Articular chondrocyte of knee joint (primary cell): ENCODE measurements around the gene OR4S2. TPM values are rescaled to one million over a fixed set of nuclear protein-coding genes. Genes with fewer than 3 reads are reported as not detected.

Source experiments
- total RNA-seq: library from RNA; depleted of rRNA; stranded (reverse); fragments of >200 nt; gene quantifications from 2 replicates; pipeline ENCODE4 v1.2.3, GENCODE V29; 2012

OR4S2 gene
- total RNA-seq = not detected in 2 replicates

DNA sequence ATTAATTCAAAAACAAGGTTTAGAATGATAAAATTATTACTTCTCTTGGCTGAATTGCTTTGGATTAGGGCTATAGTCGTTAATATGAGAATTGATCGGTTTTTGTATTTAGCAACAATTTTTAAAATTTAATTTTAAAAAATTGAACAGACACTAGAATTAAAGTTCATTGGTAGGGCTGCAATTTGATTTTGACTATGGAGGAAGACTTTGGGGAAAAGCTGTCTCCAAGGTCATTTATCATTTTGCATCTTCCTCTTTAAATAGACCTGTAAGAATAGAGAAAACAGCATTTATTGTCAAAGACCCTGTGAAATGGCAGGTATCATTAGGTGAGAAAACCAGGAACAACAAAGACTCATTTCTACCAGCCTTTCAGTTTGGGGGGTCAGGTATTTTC is at the start of gene OR4S2:
Gene OR4S2, plus strand, starts transcription at position 301 of the 400 bp plus-strand sequence. CDS start 2,577 bp downstream, outside the sequence.

DNA sequence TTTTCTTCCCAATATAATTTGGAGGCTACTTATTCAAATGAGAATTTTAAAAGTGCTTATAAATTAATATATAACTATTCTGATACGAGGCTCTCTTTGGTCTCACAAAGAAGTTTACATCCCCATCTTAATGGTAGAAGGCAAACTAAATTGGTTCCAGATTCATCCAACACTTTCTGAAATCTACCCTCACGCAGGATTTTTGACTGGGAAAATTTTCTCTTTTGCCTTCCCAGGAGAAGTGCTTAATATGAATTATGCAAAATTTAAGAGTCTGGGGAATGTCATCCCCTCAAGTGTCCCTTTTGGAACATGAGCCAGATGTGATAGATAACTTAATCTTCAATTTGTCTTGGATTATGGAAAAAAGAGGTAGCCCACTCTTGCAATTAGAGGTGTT is 40.6 kb upstream of the OR4S2 start, which contains the start of gene OR4C11:
Gene OR4C11, minus strand, starts transcription at position 101 of the 400 bp plus-strand sequence. CDS start 3,272 bp downstream, outside the sequence.

GRCh38 chr11:55634813-55635212 is 13.3 kb upstream of the OR4S2 start, which contains the start of gene OR4P4:
OR4P4 (plus strand) TSS chr11:55635113.

GRCh38 chr11:55661901-55662300 is 13.8 kb downstream of the OR4S2 start, which contains the start of gene OR4C6:
OR4C6 (plus strand) TSS chr11:55662201; CDS start chr11:55665167, 2,966 bp downstream.

Other genes starting within 250 kb of the OR4S2 start
- gene OR4C15, start 93.9 kb upstream of the OR4S2 start, total RNA-seq = not detected in 2 replicates
- not detected in 2 replicates for gene OR4C16, start 76.2 kb upstream of the OR4S2 start, total RNA-seq
- gene OR4C11, start 40.7 kb upstream of the OR4S2 start, total RNA-seq = not detected in 2 replicates
- gene OR4P4, start 13.2 kb upstream of the OR4S2 start, total RNA-seq = not detected in 2 replicates
- not detected in 2 replicates for gene OR4C6, start 13.9 kb downstream of the OR4S2 start, total RNA-seq
- not detected in 2 replicates for gene OR5D13, start 125.1 kb downstream of the OR4S2 start, total RNA-seq
- not detected in 2 replicates for gene OR5D14, start 147.2 kb downstream of the OR4S2 start, total RNA-seq
- gene OR5L1, start 163.0 kb downstream of the OR4S2 start, total RNA-seq = not detected in 2 replicates
- gene OR5D18, start 171.3 kb downstream of the OR4S2 start, total RNA-seq = not detected in 2 replicates
- gene OR5L2, start 178.9 kb downstream of the OR4S2 start, total RNA-seq = not detected in 2 replicates
- not detected in 2 replicates for gene OR5D16, start 190.4 kb downstream of the OR4S2 start, total RNA-seq
- not detected in 2 replicates for gene TRIM51, start 235.0 kb downstream of the OR4S2 start, total RNA-seq